Fibroblast of the aortic adventitia (primary cell): ENCODE data around the gene CCDC57. TPM values are rescaled to one million over a fixed set of nuclear protein-coding genes. Genes with fewer than 3 reads are reported as not detected.

ENCODE experiments used
- DNase-seq: peaks from one replicate; pipeline ENCODE4 v3.0.0-alpha.2; 2010; ENCODE audit warnings: low read depth
- H3K4me3 ChIP-seq: 2 replicates; pipeline ENCODE4 v1.5.1; 2011; ENCODE audit warnings: low read depth, mild to moderate bottlenecking, control low read depth, low read length, moderate library complexity
- CTCF ChIP-seq: IDR thresholded peaks from 2 replicates; pipeline ENCODE4 v1.5.1; 2011; ENCODE audit warnings: mild to moderate bottlenecking, low read length, control low read depth, inconsistent platforms; ENCODE audit not compliant: insufficient read depth
- total RNA-seq: library from RNA; depleted of rRNA; stranded (reverse); fragments of >200 nt; gene quantifications from 2 replicates; pipeline ENCODE4 v1.2.3, GENCODE V29; 2012; ENCODE audit warnings: low replicate concordance

Gene CCDC57
- total RNA-seq, 1 donor, result 15.2 TPM

- DNase-seq, result no peak
- no peak overlapping the region for H3K4me3 ChIP-seq
- no peak for TF ChIP-seq CTCF
Observed at GRCh38 chr17:82091264-82092066, 121.2 kb downstream of the CCDC57 start.

GRCh38 chr17:82090549-82091263 lies 121.9 kb downstream of the CCDC57 start:
- TF ChIP-seq CTCF, result no peak
- H3K4me3 ChIP-seq, result no peak overlapping the region
- DNase-seq, result no peak

GRCh38 chr17:82089723-82090548 lies 122.7 kb downstream of the CCDC57 start:
- no peak for DNase-seq
- no peak for TF ChIP-seq CTCF
- H3K4me3 ChIP-seq, result no peak overlapping the region

- no peak for DNase-seq
- no peak overlapping the region for H3K4me3 ChIP-seq
- TF ChIP-seq CTCF, result no peak
Observed at GRCh38 chr17:82088838-82089722, 123.6 kb downstream of the CCDC57 start.

GRCh38 chr17:82087961-82088837 lies 124.4 kb downstream of the CCDC57 start:
- H3K4me3 ChIP-seq, result no peak overlapping the region
- TF ChIP-seq CTCF, result no peak
- DNase-seq, result no peak
